Activated naive CD4-positive, alpha-beta T cell treated with anti-CD3 and anti-CD28 coated beads for 36 hours (primary cell): ENCODE measurements around the gene POU2AF3. TPM values are rescaled to one million over a fixed set of nuclear protein-coding genes. Genes with fewer than 3 reads are reported as not detected.

Source experiments
- CTCF ChIA-PET: fragments of 350-600 bp; sonication (Branson Sonifier 250); formaldehyde crosslinking; loops from one replicate; lab custom pipeline; 2021; ENCODE audit warnings: antibody characterized with exemption; lab: Charles Lee
- DNase-seq: peaks from one replicate; pipeline ENCODE4 v3.0.0-alpha.2; 2020
- H3K27ac Mint-ChIP-seq: one replicate; pipeline ENCODE4 v1.8.0; 2021; ENCODE audit warnings: mild to moderate bottlenecking, mixed read lengths
- H3K27me3 Mint-ChIP-seq: one replicate; pipeline ENCODE4 v1.8.0; 2021; ENCODE audit warnings: low read depth, mixed read lengths
- H3K36me3 Mint-ChIP-seq: one replicate; pipeline ENCODE4 v1.8.0; 2021; ENCODE audit warnings: low read depth, mixed read lengths
- H3K4me1 Mint-ChIP-seq: one replicate; pipeline ENCODE4 v1.8.0; 2021; ENCODE audit warnings: low read depth, mixed read lengths
- H3K4me3 Mint-ChIP-seq: one replicate; pipeline ENCODE4 v1.8.0; 2021; ENCODE audit warnings: mild to moderate bottlenecking, moderate library complexity, mixed read lengths
- H3K9me3 Mint-ChIP-seq: one replicate; pipeline ENCODE4 v1.8.0; 2021; ENCODE audit warnings: mixed read lengths
- intact Hi-C: fragments of 100-400 bp; cut with micrococcal nuclease; formaldehyde crosslinking; loops from one replicate; pipeline ENCODE4 v1.15.1; 2023
- total RNA-seq, 2 experiments: library from RNA; stranded (reverse); gene quantifications; one replicate each; pipeline ENCODE4 v1.2.3, GENCODE V29; 2021

POU2AF3 gene
- total RNA-seq, 2 experiments from 2014 or later, result not detected

GRCh38 chr11:111320728-111321568, 22.6 kb downstream of the POU2AF3 start:
- Mint-ChIP-seq H3K36me3 (no peaks in the 10 kb centered on the region), H3K4me1 (no peaks in the 10 kb centered on the region), H3K27ac (no peak overlapping the region), H3K4me3 (no peak overlapping the region), H3K9me3 (no peaks in the 10 kb centered on the region), H3K27me3 (no peaks in the 10 kb centered on the region)
- CTCF ChIA-PET, result interaction anchor here (0.8 kb wide), 1 partner anchor 106 kb away, joined by 3 read pairs; no protein-coding TSS in a partner anchor
- DNase-seq, result no peak
- intact Hi-C loops, result no loop called here

DNA sequence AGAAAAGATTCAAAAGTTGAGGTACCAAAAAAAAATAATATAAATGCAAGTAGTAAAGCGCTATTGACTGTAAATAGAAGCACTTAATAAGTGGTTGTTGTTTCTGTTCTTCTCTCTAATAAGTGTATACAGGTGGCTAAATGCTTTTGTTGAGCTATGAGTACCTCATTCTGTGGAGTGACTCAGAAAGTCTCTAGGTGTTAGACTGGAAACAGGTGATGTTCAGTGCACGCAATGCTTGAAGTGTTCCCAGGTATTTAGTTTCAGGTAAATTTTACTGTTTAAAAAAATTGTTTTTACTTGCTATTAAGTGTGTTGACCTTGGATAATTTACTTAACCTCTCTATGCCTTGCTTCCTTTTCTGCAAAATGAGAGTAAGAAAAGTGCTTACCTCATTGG, 24.2 kb downstream of the POU2AF3 start:
- H3K4me3 Mint-ChIP-seq, result no peak overlapping the region
- no peaks in the 10 kb centered on the region for H3K27me3 Mint-ChIP-seq
- no peak for DNase-seq
- intact Hi-C loops, result no loop called here
- H3K27ac Mint-ChIP-seq, result no peak overlapping the region
- H3K36me3 Mint-ChIP-seq, result no peaks in the 10 kb centered on the region
- H3K9me3 Mint-ChIP-seq, result no peaks in the 10 kb centered on the region
- CTCF ChIA-PET, result no interaction called here
- H3K4me1 Mint-ChIP-seq, result no peaks in the 10 kb centered on the region

GRCh38 chr11:111324277-111324720, 26.0 kb downstream of the POU2AF3 start:
- Mint-ChIP-seq H3K27me3 (no peaks in the 10 kb centered on the region), H3K9me3 (no peaks in the 10 kb centered on the region), H3K4me1 (no peaks in the 10 kb centered on the region), H3K4me3 (no peak overlapping the region), H3K36me3 (no peaks in the 10 kb centered on the region), H3K27ac (no peak overlapping the region)
- no peak for DNase-seq
- intact Hi-C loops, result no loop called here
- CTCF ChIA-PET, result interaction anchor here (0.7 to 2.0 kb wide), 2 partner anchors 104 to 118 kb away, joined by 3 to 6 read pairs; no protein-coding TSS in a partner anchor

DNA sequence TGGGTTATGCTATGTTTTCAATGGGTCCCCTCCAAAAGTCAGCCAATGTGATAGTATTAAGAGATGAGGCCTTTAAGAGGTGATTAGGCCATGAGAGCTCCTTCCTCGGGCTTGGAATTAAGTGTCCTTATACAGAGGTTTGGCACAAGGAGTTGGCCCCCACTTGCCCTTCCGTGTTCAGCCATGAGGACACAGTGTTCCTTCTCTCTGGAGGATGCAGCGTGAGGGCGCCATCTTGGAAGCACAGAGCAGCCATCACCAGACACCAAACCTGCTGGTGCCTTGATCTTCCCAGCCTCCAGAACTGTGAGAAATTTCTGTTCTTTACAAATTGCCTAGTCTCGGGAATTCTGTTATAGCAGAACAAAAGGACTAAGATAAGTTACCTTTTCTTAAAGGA, 26.9 kb downstream of the POU2AF3 start:
- Mint-ChIP-seq H3K36me3 (no peaks in the 10 kb centered on the region), H3K27ac (no peak overlapping the region), H3K4me3 (no peak overlapping the region), H3K27me3 (no peaks in the 10 kb centered on the region), H3K9me3 (no peaks in the 10 kb centered on the region), H3K4me1 (no peaks in the 10 kb centered on the region)
- intact Hi-C loops, result no loop called here
- CTCF ChIA-PET, result interaction anchor here (2.0 kb wide), 1 partner anchor 103 kb away, joined by 6 read pairs; no protein-coding TSS in a partner anchor
- no peak for DNase-seq

- Mint-ChIP-seq H3K27me3 (no peaks in the 10 kb centered on the region), H3K9me3 (no peaks in the 10 kb centered on the region), H3K27ac (no peak overlapping the region), H3K4me1 (no peaks in the 10 kb centered on the region), H3K36me3 (no peaks in the 10 kb centered on the region), H3K4me3 (no peak overlapping the region)
- no peak for DNase-seq
- CTCF ChIA-PET, result interaction anchor here (1.0 kb wide), 1 partner anchor 96 kb away, joined by 3 read pairs; no protein-coding TSS in a partner anchor
- intact Hi-C loops, result no loop called here
These were observed 28.5 kb downstream of the POU2AF3 start for GRCh38 chr11:111326824-111327223.

DNA sequence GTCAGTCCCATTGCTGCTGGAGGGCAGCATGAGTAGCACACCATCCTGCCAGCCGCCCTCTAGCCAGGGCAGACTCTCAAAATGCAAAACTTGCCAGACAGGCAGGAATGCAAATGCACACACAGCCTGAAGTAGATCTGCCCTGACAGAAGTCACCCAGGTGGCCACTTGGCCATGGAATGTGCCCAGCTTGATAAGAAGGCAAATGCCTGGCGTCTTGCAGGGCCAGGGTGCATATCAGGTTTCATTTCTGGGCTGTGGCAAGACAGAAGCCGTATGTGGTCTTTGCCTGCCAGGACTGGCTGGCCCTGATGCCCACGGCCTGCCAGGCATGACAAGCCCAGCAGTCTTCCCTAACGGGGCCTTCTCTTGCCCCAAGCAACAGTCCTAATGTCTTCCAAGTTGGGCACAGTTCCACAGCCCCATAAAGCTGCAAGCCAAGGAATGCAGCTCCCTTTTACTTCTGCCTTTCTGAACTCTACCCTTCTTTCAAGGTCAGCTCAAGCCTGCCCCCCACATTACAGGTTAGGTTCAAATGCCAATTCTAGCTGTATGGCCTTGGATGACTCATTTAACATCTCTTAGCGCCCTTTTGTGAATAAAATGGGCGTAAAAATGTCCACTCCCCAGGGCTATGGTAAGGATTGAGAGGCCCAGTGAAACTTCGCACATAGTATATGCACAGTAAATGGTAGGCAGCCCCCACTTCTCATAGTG, 29.7 kb downstream of the POU2AF3 start:
- CTCF ChIA-PET, result interaction anchor here (1.0 kb wide), 1 partner anchor 94 kb away, joined by 3 read pairs; no protein-coding TSS in a partner anchor
- intact Hi-C loops, result no loop called here
- H3K4me3 Mint-ChIP-seq, result no peak overlapping the region
- DNase-seq, result no peak
- no peak overlapping the region for H3K27ac Mint-ChIP-seq
- H3K9me3 Mint-ChIP-seq, result no peaks in the 10 kb centered on the region
- H3K4me1 Mint-ChIP-seq, result no peaks in the 10 kb centered on the region
- no peaks in the 10 kb centered on the region for H3K36me3 Mint-ChIP-seq
- H3K27me3 Mint-ChIP-seq, result no peaks in the 10 kb centered on the region

DNA sequence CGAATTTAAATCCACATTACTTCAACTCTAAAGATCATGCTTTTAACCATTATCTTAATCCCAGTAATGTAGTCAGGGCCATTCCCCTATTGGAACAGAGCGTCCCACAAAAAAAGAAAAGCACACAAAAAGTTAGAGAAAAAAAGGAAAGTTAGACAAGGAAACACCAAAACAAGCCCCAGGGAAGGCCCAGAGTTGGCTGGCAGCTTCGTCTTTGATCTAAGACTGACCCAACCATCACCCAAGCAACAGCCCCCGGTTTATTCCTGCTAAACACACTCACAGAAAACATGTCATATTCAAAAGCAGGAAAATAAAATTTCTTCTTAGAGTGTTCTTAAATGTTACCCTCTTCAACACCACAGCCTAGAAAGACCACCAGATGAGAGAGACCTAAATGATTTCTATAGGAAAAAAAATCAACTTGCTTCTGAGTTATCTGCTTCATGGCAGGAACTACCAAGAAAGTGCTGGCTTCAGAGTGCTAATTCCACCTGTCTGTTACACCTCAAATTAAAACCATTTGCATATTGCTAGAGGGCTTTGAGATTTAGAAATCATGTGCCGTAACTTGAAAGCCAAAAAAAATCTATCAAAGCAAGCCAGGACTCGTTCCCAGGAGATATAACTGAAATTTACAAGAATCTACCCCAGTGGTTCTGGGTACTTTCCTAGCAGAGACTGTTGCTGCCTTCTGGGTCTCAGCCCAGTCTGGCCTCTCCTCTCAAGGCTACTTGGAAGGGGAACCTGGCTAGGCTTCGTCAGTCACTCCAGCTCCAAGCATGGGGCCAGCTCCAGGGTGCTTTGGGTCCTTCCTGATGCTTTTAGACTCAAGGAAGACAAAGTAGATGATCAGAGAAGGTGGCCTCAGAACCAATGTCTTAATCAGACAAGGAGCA, 31.2 kb downstream of the POU2AF3 start:
- CTCF ChIA-PET, result no interaction called here
- no peaks in the 10 kb centered on the region for H3K27me3 Mint-ChIP-seq
- no peak overlapping the region for H3K4me3 Mint-ChIP-seq
- no peak overlapping the region for H3K27ac Mint-ChIP-seq
- no peak for DNase-seq
- intact Hi-C loops, result no loop called here
- no peaks in the 10 kb centered on the region for H3K36me3 Mint-ChIP-seq
- H3K9me3 Mint-ChIP-seq, result no peaks in the 10 kb centered on the region
- no peaks in the 10 kb centered on the region for H3K4me1 Mint-ChIP-seq

GRCh38 chr11:111330234-111330893, 32.0 kb downstream of the POU2AF3 start:
- Mint-ChIP-seq H3K27ac (no peak overlapping the region), H3K27me3 (no peaks in the 10 kb centered on the region), H3K9me3 (no peaks in the 10 kb centered on the region), H3K4me1 (no peaks in the 10 kb centered on the region), H3K36me3 (no peaks in the 10 kb centered on the region), H3K4me3 (no peak overlapping the region)
- intact Hi-C loops, result no loop called here
- no peak for DNase-seq
- CTCF ChIA-PET, result no interaction called here

GRCh38 chr11:111331711-111332479, 33.5 kb downstream of the POU2AF3 start:
- H3K27ac Mint-ChIP-seq, result no peak overlapping the region
- H3K27me3 Mint-ChIP-seq, result no peaks in the 10 kb centered on the region
- H3K4me3 Mint-ChIP-seq, result no peak overlapping the region
- H3K36me3 Mint-ChIP-seq, result no peaks in the 10 kb centered on the region
- DNase-seq, result no peak
- H3K9me3 Mint-ChIP-seq, result no peaks in the 10 kb centered on the region
- intact Hi-C loops, result no loop called here
- CTCF ChIA-PET, result interaction anchor here (0.6 to 1.5 kb wide), 3 partner anchors 81 to 97 kb away, joined by 3 read pairs; no protein-coding TSS in a partner anchor
- H3K4me1 Mint-ChIP-seq, result no peaks in the 10 kb centered on the region

DNA sequence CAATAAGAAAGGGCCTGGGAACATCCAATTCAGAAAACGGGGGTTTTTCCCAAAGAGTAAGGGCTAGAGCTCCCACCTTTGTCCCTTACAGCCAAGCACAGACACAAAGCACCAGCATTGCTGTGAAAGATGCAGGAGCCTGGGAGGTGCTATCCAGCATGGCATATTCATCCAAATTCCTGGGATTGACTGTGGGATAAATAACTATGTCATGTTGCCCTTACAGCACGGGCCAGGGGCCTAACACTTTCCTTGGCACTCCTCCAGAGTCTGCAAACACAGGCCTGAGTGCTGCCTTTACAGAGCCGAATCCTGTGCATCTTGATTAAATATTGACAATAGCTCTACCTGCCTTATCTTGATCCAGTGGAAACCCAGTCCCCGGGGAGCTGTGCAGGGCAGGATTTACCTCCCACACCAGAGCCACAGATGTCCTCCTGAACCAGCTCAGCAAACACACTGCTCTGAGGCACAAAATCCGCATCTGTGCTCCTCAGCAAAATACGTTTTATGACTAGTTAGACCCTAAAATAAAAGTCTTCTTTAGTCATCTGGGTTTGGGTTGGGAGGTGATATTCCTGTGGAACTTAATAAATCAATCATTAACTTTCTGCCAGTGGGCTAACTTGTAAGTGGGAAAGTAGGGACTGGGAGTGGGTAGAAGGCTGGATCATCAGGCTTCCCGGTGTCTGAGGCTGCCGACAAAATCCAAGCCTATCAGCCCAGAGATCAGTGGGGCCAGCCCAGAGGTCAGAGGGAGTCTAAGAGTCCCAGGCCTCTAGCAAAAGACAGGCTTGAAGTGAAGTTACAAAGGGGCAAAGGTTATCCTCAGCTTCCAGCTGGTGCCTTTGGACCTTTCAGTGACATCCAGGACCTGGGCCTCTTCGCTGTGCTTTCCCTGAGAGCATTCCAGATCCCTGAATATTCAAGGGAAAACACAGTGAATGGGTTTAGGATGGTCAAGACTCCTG, 36.5 kb downstream of the POU2AF3 start:
- Mint-ChIP-seq H3K4me1 (no peaks in the 10 kb centered on the region), H3K27ac (no peak overlapping the region), H3K27me3 (no peaks in the 10 kb centered on the region), H3K36me3 (no peaks in the 10 kb centered on the region), H3K9me3 (peaks cover 4% of the 10 kb centered on the region), H3K4me3 (no peak overlapping the region)
- DNase-seq, result no peak
- CTCF ChIA-PET, result interaction anchor here (2.0 to 2.2 kb wide), 2 partner anchors 53 to 94 kb away, joined by 6 to 7 read pairs; no protein-coding TSS in a partner anchor
- intact Hi-C loops, result no loop called here
